PFSK-1 (cell line): ENCODE results near the gene NEDD4L.

Experiments
- POLR2AphosphoS5 ChIP-seq: IDR thresholded peaks from 2 replicates; pipeline ENCODE4 v1.6.1; 2012; ENCODE audit warnings: low read depth, mild to moderate bottlenecking, control low read depth, low read length, moderate library complexity
- TAF1 ChIP-seq: IDR thresholded peaks from 2 replicates; pipeline ENCODE4 v1.6.1; 2012; ENCODE audit warnings: low read length, control low read depth, borderline replicate concordance; ENCODE audit not compliant: insufficient read depth

DNA sequence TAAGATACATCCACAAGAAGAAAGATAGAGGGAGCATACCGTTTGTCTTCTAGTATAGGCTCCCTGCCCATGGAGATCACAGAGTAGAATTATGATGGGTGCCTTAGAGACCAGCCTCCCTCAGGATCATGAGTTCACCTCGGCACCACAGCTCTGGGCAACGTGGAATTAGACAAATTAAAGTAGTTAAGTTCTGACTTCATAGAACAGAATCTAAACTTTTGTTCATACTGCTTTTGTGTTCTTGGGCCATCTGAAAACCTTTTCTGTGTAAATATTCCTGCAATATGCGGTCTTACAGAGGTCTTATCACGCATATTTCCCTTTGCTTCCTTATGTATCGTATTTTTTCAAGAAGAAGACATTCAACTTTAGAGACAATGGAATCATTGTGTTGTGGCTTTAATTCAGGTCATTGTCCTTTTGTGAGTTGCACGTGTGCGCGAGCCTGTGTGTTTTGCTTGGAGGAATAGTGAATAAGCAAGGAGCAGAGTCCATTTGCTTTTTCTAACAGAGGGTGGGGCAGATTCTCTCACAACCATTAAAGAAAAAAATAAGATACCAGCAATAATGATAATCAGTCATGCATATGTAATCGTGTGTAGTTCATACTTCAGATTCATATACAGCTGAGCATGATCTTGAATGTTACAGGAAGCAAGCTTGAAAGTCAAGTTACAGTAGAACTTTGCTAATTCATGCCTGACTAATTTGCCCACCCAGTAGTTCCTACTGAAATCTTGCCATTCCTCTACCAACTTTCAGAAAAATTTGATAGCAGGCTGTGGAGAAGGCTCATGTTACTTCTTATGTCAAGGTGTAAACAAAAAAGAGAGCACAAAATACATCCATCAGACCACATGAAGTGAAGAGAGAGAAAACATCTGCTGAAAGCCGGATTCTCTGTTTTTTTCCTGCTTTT, 243.6 kb downstream of the NEDD4L start:
- no peak for TF ChIP-seq POLR2AphosphoS5
- no peak for TF ChIP-seq TAF1
